Calu3 (cell line): ENCODE results near the gene CDKL5. TPM values are rescaled to one million over a fixed set of nuclear protein-coding genes. Genes with fewer than 3 reads are reported as not detected.

Experiments
- BruUV-seq: library from RNA; stranded (reverse); fragments of 400-500 nt; replicated peaks from 2 replicates; lab custom pipeline; 2021; lab: Mats Ljungman, UMichigan
- CTCF ChIA-PET: fragments of 300-600 bp; sonication (Branson Sonifier 250); formaldehyde crosslinking; loops from one replicate; lab custom pipeline; 2022; ENCODE audit warnings: antibody characterized with exemption; lab: Charles Lee
- DNase-seq: peaks from one replicate; pipeline ENCODE4 v3.0.0; 2022
- H3K27ac Mint-ChIP-seq: one replicate; pipeline ENCODE4 v1.8.0; 2022; ENCODE audit warnings: mixed read lengths; ENCODE audit not compliant: unreplicated experiment
- H3K27me3 Mint-ChIP-seq: one replicate; pipeline ENCODE4 v1.8.0; 2022; ENCODE audit warnings: mixed read lengths; ENCODE audit not compliant: unreplicated experiment
- H3K36me3 Mint-ChIP-seq: one replicate; pipeline ENCODE4 v1.8.0; 2022; ENCODE audit warnings: mild to moderate bottlenecking, moderate library complexity, mixed read lengths; ENCODE audit not compliant: insufficient read depth, unreplicated experiment
- H3K4me1 Mint-ChIP-seq: one replicate; pipeline ENCODE4 v1.8.0; 2022; ENCODE audit warnings: mild to moderate bottlenecking, low read depth, mixed read lengths; ENCODE audit not compliant: unreplicated experiment
- H3K4me3 Mint-ChIP-seq: one replicate; pipeline ENCODE4 v1.8.0; 2022; ENCODE audit warnings: mild to moderate bottlenecking, low read depth, moderate library complexity, mixed read lengths; ENCODE audit not compliant: unreplicated experiment
- H3K9me3 Mint-ChIP-seq: one replicate; pipeline ENCODE4 v1.8.0; 2022; ENCODE audit warnings: low read depth, mixed read lengths; ENCODE audit not compliant: unreplicated experiment
- CTCF ChIP-seq: fragments of 200-600 bp; IDR thresholded peaks from one replicate; pipeline ENCODE4 v1.8.0; 2022; ENCODE audit warnings: antibody characterized with exemption; ENCODE audit not compliant: unreplicated experiment
- intact Hi-C: fragments of 100-400 bp; cut with micrococcal nuclease; formaldehyde crosslinking; loops from one replicate; pipeline ENCODE4 v1.10.0; 2022; ENCODE audit not compliant: unreplicated experiment
- total RNA-seq: library from RNA; stranded (reverse); gene quantifications from 2 replicates; pipeline ENCODE4 v1.2.3, GENCODE V29; 2022

The CDKL5 gene
- total RNA-seq, 1 experiment from 2014 or later, result 17.7 TPM

GRCh38 chrX:18574591-18574990 lies 149.2 kb downstream of the CDKL5 start:
- H3K4me1 Mint-ChIP-seq, result peaks cover 5% of the 10 kb centered on the region
- no peak for TF ChIP-seq CTCF
- no peak overlapping the region for H3K4me3 Mint-ChIP-seq
- DNase-seq, result peak; percentile 11
- H3K36me3 Mint-ChIP-seq, result no peaks in the 10 kb centered on the region
- H3K9me3 Mint-ChIP-seq, result no peaks in the 10 kb centered on the region
- no peak overlapping the region for H3K27ac Mint-ChIP-seq
- CTCF ChIA-PET, result no interaction called here
- H3K27me3 Mint-ChIP-seq, result no peaks in the 10 kb centered on the region
- no TSS peak for BruUV-seq
- intact Hi-C loops, result no loop called here

GRCh38 chrX:18575744-18576143 lies 150.3 kb downstream of the CDKL5 start:
- no peak for DNase-seq
- BruUV-seq, result no TSS peak
- intact Hi-C loops, result no loop called here
- no peaks in the 10 kb centered on the region for H3K9me3 Mint-ChIP-seq
- no peaks in the 10 kb centered on the region for H3K27me3 Mint-ChIP-seq
- H3K27ac Mint-ChIP-seq, result no peak overlapping the region
- CTCF ChIA-PET, result no interaction called here
- no peaks in the 10 kb centered on the region for H3K36me3 Mint-ChIP-seq
- peaks cover 5% of the 10 kb centered on the region for H3K4me1 Mint-ChIP-seq
- no peak overlapping the region for H3K4me3 Mint-ChIP-seq
- no peak for TF ChIP-seq CTCF

GRCh38 chrX:18577400-18577799 lies 152.0 kb downstream of the CDKL5 start:
- H3K27ac Mint-ChIP-seq, result no peak overlapping the region
- H3K9me3 Mint-ChIP-seq, result no peaks in the 10 kb centered on the region
- H3K4me3 Mint-ChIP-seq, result no peak overlapping the region
- no TSS peak for BruUV-seq
- H3K36me3 Mint-ChIP-seq, result no peaks in the 10 kb centered on the region
- TF ChIP-seq CTCF, result no peak
- CTCF ChIA-PET, result no interaction called here
- intact Hi-C loops, result no loop called here
- no peaks in the 10 kb centered on the region for H3K27me3 Mint-ChIP-seq
- DNase-seq, result no peak
- peaks cover 5% of the 10 kb centered on the region for H3K4me1 Mint-ChIP-seq

GRCh38 chrX:18578546-18578945 lies 153.1 kb downstream of the CDKL5 start:
- Mint-ChIP-seq H3K4me1 (peaks cover 5% of the 10 kb centered on the region), H3K36me3 (no peaks in the 10 kb centered on the region), H3K4me3 (no peak overlapping the region), H3K9me3 (no peaks in the 10 kb centered on the region), H3K27ac (no peak overlapping the region), H3K27me3 (no peaks in the 10 kb centered on the region)
- intact Hi-C loops, result no loop called here
- no peak for DNase-seq
- CTCF ChIA-PET, result no interaction called here
- no peak for TF ChIP-seq CTCF
- BruUV-seq, result no TSS peak
